Colon (tissue), 2 donors: ENCODE measurements around the gene TTC4.

ENCODE experiments used
- FAIRE-seq: peaks from 2 replicates; lab custom pipeline; 2012; peaks lifted over from hg19 to GRCh38; lab: Jason Lieb, UNC
- donor health status: control.
- donor health status: control.

Gene TTC4

GRCh38 chr1:54782588-54782987 is 66.9 kb downstream of the TTC4 start:
- no peak for FAIRE-seq

GRCh38 chr1:54784066-54784465 is 68.4 kb downstream of the TTC4 start:
- no peak for FAIRE-seq

GRCh38 chr1:54786778-54787177 is 71.1 kb downstream of the TTC4 start:
- no peak for FAIRE-seq

- FAIRE-seq: no peak
Measured at GRCh38 chr1:54787604-54788003, 71.9 kb downstream of the TTC4 start.

- no peak for FAIRE-seq
Measured at GRCh38 chr1:54788459-54788858, 72.8 kb downstream of the TTC4 start.

- FAIRE-seq: no peak
Measured at GRCh38 chr1:54791880-54792522, 76.3 kb downstream of the TTC4 start.
